ENCODE data around the gene TMEM42.

TMEM42 gene

GRCh38 chr3:44874308-44874707 is 12.6 kb downstream of the TMEM42 start, which contains the start of gene TGM4:
Gene TGM4, plus strand, starts transcription at chr3:44874608. Its CDS starts 71 bp downstream, at chr3:44874679.
- DNase-seq (ENCODE audit: low read depth), result no peak

GRCh38 chr3:44875596-44875995 is 13.9 kb downstream of the TMEM42 start:
- DNase-seq (ENCODE audit: low read depth), result no peak

- DNase-seq (ENCODE audit: low read depth), result no peak
Measured at GRCh38 chr3:44877333-44877732, 15.6 kb downstream of the TMEM42 start.

GRCh38 chr3:44880284-44880683 is 18.6 kb downstream of the TMEM42 start:
- DNase-seq (ENCODE audit: low read depth), result no peak

GRCh38 chr3:44883213-44883955 is 21.7 kb downstream of the TMEM42 start:
- DNase-seq (ENCODE audit: low read depth), result no peak

GRCh38 chr3:44883999-44884431 is 22.3 kb downstream of the TMEM42 start:
- DNase-seq (ENCODE audit: low read depth), result peak; percentile 90

- DNase-seq (ENCODE audit: low read depth), result peak; percentile 63
Measured at GRCh38 chr3:44885618-44886017, 23.9 kb downstream of the TMEM42 start.

GRCh38 chr3:44886561-44886960 is 24.8 kb downstream of the TMEM42 start:
- no peak for DNase-seq (ENCODE audit: low read depth)

GRCh38 chr3:44887101-44887500 is 25.4 kb downstream of the TMEM42 start:
- DNase-seq (ENCODE audit: low read depth), result no peak

- DNase-seq (ENCODE audit: low read depth), result no peak
Measured at GRCh38 chr3:44890258-44890657, 28.5 kb downstream of the TMEM42 start.

GRCh38 chr3:44890852-44891251 is 29.1 kb downstream of the TMEM42 start:
- DNase-seq (ENCODE audit: low read depth), result no peak

- no peak for DNase-seq (ENCODE audit: low read depth)
Measured at GRCh38 chr3:44892689-44893088, 31.0 kb downstream of the TMEM42 start.

- peak; percentile 24 for DNase-seq (ENCODE audit: low read depth)
Measured at GRCh38 chr3:44893097-44893496, 31.4 kb downstream of the TMEM42 start.

GRCh38 chr3:44894485-44894884 is 32.8 kb downstream of the TMEM42 start:
- DNase-seq (ENCODE audit: low read depth), result no peak

- DNase-seq (ENCODE audit: low read depth), result no peak
Measured at GRCh38 chr3:44896440-44896839, 34.7 kb downstream of the TMEM42 start.

GRCh38 chr3:44899683-44900367 is 38.1 kb downstream of the TMEM42 start:
- no peak for DNase-seq (ENCODE audit: low read depth)

- no peak for DNase-seq (ENCODE audit: low read depth)
Measured at GRCh38 chr3:44902628-44903027, 40.9 kb downstream of the TMEM42 start.

GRCh38 chr3:44903314-44903713 is 41.6 kb downstream of the TMEM42 start:
- no peak for DNase-seq (ENCODE audit: low read depth)

- no peak for DNase-seq (ENCODE audit: low read depth)
Measured at GRCh38 chr3:44903751-44904150, 42.0 kb downstream of the TMEM42 start.

GRCh38 chr3:44905446-44906157 is 43.9 kb downstream of the TMEM42 start:
- no peak for DNase-seq (ENCODE audit: low read depth)

GRCh38 chr3:44906997-44907396 is 45.3 kb downstream of the TMEM42 start:
- DNase-seq (ENCODE audit: low read depth), result no peak

- DNase-seq (ENCODE audit: low read depth), result no peak
Measured at GRCh38 chr3:44907612-44908011, 45.9 kb downstream of the TMEM42 start.

GRCh38 chr3:44909063-44909462 is 47.4 kb downstream of the TMEM42 start:
- no peak for DNase-seq (ENCODE audit: low read depth)

Measured in GM04504 (cell line).